Stimulated activated CD8-positive, alpha-beta memory T cell treated with anti-CD3 and anti-CD28 coated beads, Interleukin-7, amount 100 ng/mL, for 4 hours (primary cell): ENCODE data around the gene GRID2.

Experiments used
- DNase-seq, 2 donors: peaks; one replicate each; pipeline ENCODE4 v3.0.0-alpha.2; 2020; ENCODE audit warnings: low read depth in 2 of 2

GRID2 gene

DNA sequence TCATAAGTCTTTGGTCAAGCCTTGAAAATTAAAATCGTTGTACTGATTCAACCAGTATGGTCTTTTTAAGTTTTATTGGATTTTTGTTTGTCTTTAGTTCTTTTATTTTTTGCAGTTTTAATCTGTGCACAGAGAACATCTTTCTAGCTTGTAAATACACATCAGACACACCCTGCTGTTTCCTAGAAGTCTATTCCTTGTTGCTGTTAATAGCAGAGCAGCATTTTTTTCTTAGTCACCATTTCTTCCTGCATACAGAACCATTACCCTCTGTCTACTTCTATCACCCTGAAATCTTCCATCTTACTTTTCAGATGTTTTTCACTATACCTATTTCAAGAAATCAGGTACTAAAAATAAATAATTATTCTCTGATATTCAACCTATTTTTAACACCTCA, 375.4 kb downstream of the GRID2 start:
- no peak for DNase-seq

DNA sequence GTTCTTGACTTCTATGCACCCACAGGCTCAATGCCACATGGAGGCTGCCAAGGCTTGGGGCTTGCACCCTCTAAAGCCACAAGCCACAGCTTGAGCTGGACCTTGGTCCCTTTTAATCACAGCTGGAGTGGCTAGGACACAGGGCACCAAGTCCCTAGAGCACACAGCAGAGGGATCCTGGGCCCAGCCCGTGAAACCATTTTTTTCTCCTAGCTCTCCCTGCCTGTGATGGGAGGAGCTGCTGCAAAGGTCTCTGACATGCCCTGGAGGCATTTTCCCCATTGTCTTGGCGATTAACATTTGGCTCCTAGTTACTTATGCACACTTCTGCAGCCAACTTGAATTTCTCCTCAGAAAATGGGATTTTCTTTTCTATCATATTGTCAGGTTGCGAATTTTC, 410.9 kb downstream of the GRID2 start:
- DNase-seq = no peak

GRCh38 chr4:92733231-92733630, 429.5 kb downstream of the GRID2 start:
- no peak for DNase-seq

- DNase-seq = no peak
These were observed 431.4 kb downstream of the GRID2 start for GRCh38 chr4:92735025-92735665.

- DNase-seq = no peak
These were observed 456.7 kb downstream of the GRID2 start for GRCh38 chr4:92760433-92760832.

DNA sequence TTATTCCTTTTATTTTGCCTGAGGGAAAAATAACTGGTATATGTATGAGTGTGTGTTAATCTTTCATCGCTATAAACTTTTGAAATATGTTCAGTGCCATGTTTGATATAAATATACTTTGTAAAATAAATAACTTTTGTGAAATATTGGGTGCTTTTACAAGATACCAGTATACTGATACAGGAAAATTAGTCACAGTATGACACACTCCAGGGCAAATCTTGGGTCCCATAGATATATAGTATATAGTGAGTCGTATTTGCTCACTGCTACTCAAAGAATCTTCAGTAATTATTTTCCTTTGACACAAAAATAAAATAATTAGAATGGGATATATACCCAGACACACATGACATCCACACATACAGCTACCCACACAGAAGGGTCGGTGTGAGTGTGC, 472.3 kb downstream of the GRID2 start:
- no peak for DNase-seq

DNA sequence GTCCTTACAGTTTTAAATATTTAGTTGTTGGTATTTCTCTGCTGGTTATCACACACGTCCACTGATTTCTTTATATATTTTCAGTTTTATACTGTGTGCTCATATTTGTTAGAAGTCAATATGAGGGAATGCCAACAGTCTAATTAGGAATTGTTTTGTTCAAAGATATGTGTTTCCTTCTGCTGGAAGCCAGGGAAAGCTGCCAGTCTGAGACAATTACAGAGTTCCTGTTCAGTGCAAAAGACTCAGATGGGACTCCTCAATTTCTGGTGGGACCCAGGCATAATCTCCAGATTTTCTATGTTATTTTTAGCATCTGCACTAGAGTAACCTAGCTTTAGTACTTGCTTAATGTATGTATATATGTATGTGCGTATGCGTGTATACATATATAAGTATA, 486.0 kb downstream of the GRID2 start:
- no peak for DNase-seq

- no peak for DNase-seq
These were observed 488.2 kb downstream of the GRID2 start for GRCh38 chr4:92791871-92792440.

- DNase-seq = no peak
These were observed 505.6 kb downstream of the GRID2 start for GRCh38 chr4:92809381-92809780.

DNA sequence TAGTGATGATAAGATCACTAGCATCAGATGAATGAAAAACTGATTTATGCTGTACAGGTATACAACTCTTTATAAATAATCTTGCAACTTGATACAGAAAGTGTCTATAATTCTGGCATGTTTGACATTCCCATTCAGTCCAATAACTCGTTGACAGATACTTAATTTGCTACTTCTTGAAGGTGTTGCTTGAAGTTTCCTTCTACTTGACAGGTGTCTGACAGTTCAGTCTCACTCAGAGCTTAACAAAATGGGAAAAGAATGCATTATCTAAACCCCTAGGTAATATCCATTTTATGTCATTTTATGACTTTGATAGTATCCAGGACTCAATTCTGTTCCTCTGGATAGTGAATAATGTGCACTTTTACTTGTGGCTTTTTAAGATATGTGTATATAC, 508.9 kb downstream of the GRID2 start:
- no peak for DNase-seq

- no peak for DNase-seq
These were observed 510.9 kb downstream of the GRID2 start for GRCh38 chr4:92814677-92815076.

GRCh38 chr4:92825256-92825655, 521.5 kb downstream of the GRID2 start:
- DNase-seq = no peak

DNA sequence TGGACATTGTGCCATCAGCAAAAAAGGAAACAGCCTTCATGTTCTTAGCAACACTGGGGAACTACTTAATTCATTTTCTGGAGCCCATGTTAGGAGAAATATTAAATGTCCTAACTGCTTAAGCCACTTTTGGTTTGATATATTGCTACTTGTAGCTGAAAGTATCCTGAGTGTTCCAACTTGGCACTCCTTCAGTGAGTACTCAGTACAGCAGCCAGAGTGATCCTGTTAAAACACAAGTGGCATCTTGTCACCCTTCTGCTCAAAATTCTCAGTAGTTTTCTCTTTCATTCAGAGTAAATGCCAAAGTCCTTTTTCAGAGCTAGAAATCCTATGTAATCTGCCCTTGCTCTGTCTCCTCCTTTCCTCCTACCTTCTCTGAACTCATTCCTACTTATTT, 522.0 kb downstream of the GRID2 start:
- DNase-seq = no peak

DNA sequence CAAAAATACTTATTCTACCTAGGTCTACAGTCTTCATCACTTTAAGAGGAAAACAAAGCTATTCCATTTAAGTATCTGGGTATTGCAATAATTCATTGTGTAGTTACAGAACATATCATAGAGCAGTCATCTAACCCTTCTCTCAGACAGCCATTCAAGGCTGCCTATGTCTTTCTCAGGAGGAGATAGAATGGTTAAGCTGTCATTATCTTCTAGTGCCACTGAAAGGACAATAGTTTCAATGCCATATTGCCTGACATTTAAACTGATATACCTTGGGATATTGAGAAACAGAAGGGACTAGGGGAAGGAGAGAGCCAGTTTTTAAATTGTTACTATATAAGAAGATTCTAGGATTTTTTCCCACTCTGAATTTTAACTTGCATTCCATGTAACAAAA, 527.0 kb downstream of the GRID2 start:
- no peak for DNase-seq

DNA sequence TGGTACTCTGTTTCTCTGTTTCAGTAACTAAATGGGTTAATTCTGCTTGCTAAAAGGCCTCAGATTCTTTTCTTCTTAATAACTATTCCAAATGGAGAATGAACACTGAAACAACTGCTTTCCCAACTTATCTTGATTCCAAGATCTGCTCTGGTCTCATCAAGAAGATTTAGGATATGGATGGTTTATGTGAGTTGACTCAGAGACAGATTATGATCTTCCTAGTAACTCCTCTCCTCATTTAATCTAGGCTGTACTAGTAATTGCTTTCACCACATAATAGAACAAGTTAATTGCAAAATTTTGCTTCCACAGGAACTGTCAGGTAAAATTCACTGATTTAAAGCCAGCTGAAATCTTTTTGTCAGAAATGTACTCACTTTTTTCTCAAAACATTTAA, 537.1 kb downstream of the GRID2 start:
- no peak for DNase-seq

DNA sequence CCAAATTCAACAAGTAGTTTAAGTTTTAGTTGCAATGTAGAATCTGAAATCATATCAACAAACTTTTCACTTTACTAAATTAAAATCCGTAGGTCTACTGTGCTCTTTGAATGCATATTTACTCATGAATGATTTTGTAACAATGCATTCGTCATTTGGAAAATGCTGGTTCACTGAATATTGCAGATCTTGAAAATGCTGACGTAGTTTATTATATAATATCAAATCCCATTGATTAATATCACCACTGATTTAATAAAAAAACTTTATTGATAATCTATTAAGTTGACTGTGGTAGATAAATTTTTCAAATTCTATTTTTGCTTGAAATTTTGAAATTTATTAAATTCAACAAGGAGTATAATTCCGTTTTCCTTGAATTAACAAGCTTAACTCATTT, 540.0 kb downstream of the GRID2 start:
- DNase-seq = no peak

- DNase-seq = no peak
These were observed 543.3 kb downstream of the GRID2 start for GRCh38 chr4:92847026-92847425.

DNA sequence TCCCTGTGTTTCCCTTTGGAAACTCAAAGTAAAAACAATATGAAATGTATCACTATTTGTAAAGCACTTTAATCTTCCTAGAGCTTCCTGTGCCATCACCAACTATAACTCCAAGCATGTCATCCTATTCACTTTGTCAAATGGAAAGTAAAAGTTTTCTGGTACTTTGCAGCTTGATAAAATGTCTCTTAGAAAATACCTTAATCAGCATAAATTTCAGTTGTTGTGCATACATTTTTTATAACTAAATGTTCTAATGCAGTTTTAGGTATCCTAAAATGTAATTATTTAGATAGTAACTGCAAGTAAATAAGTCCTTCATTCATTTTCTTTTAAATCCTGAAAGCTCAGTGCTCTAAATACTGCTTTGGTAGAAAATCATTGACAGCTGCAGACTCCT, 558.7 kb downstream of the GRID2 start:
- no peak for DNase-seq

GRCh38 chr4:92864096-92864495, 560.3 kb downstream of the GRID2 start:
- DNase-seq = no peak

GRCh38 chr4:92872604-92873003, 568.8 kb downstream of the GRID2 start:
- DNase-seq = no peak

DNA sequence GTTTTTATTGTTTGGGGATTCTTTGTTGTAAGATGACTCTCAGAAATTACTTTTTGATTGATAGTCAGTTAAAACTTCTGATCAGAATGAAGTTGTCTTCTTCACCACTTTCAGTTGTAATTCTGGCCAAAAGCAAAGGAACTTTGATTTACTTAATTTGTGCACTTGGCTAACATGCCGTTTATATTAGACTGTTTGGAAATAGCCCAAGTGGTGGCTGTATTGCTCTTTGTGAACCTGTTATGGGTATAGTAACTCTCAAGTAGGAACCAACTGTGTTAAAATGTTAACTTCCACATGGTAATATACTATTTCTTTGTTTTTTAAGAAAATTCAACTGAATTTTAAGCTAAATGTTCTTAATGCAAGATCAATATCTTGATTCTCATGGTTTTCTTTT, 581.9 kb downstream of the GRID2 start:
- no peak for DNase-seq

DNA sequence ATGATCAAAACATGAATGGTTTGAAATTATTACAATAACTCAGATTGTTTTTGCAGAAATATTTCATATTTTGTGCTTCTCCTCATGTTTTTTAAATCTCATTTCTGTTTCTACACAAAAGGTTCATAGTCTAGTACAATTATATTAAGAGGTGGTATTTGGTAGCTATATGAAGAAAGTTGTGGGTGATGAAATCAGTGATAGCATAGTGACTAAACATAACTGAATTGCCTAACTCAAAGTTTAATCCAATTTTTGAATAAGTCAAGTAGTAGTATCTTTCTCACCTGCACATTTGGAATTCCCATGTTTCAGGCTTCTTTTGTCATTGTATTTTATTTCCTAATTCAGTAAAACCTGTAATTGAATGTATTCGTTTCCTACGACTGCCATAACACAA, 648.7 kb downstream of the GRID2 start:
- DNase-seq = no peak

- no peak for DNase-seq
These were observed 649.1 kb downstream of the GRID2 start for GRCh38 chr4:92952897-92953296.

- no peak for DNase-seq
These were observed 649.7 kb downstream of the GRID2 start for GRCh38 chr4:92953462-92953861.
